ENCODE measurements around the gene ANGPTL2.

GRCh38 chr9:127055745-127056402, 66.6 kb downstream of the ANGPTL2 start:
- TF ChIP-seq MTA1 (IDR thresholded peaks at IDR 0.05; ENCODE audit: borderline replicate concordance): no peak
- no peak for TF ChIP-seq PRMT5 (CRISPR knock-in tag; IDR thresholded peaks at IDR 0.05)

Measured in K562 (cell line).